Measurements from ENCODE around the gene CSF1R. TPM values are rescaled to one million over a fixed set of nuclear protein-coding genes. Genes with fewer than 3 reads are reported as not detected.
"Not testable (repeated sequence)": the region's sequence is repeated elsewhere in the genome, so short reads cannot be mapped to it uniquely, and the experiment has no call there.

Gene CSF1R
- polyA plus RNA-seq, 1 donor from 2014 or later: not detected

- Histone ChIP-seq H3K9me3 (ENCODE audit: low read length) (no peaks in the 10 kb centered on the region), H3K27ac (ENCODE audit: low read length) (no peak overlapping the region), H3K79me2 (replicated peaks; ENCODE audit: insufficient read depth, low read length) (no peaks in the 10 kb centered on the region), H3K4me3 (ENCODE audit: low read length) (no peak overlapping the region), H3K9me2 (ENCODE audit: insufficient read depth, low read length) (no peaks in the 10 kb centered on the region), H3K4me2 (ENCODE audit: low read length) (no peak overlapping the region), H4K20me1 (ENCODE audit: insufficient read depth) (no peaks in the 10 kb centered on the region), H3K9ac (ENCODE audit: low read length) (no peak overlapping the region), H2AFZ (ENCODE audit: low read depth, low read length) (no peak overlapping the region), H3K27me3 (ENCODE audit: insufficient read depth, low read depth, low read length) (no peaks in the 10 kb centered on the region), H3K36me3 (ENCODE audit: insufficient read depth, low read length) (peaks cover 16% of the 10 kb centered on the region), H3F3A (ENCODE audit: insufficient read depth, low read length, poor library complexity, severe bottlenecking) (no peaks in the 10 kb centered on the region)
- TF ChIP-seq MXI1 (conservative IDR thresholded peaks at IDR 0.05; ENCODE audit: poor library complexity, severe bottlenecking): no peak
Observed at GRCh38 chr5:150033334-150033733, 53.0 kb downstream of the CSF1R start.

- H4K20me1 ChIP-seq (ENCODE audit: insufficient read depth); H3K79me2 ChIP-seq (replicated peaks; ENCODE audit: insufficient read depth, low read length); H3K27me3 ChIP-seq (ENCODE audit: insufficient read depth, low read depth, low read length); H2AFZ ChIP-seq (ENCODE audit: low read depth, low read length); H3K9ac ChIP-seq (ENCODE audit: low read length); H3K4me2 ChIP-seq (ENCODE audit: low read length); H3K9me3 ChIP-seq (ENCODE audit: low read length); H3F3A ChIP-seq (ENCODE audit: insufficient read depth, low read length, poor library complexity, severe bottlenecking); H3K9me2 ChIP-seq (ENCODE audit: insufficient read depth, low read length); H3K36me3 ChIP-seq (ENCODE audit: insufficient read depth, low read length); H3K4me3 ChIP-seq (ENCODE audit: low read length); H3K27ac ChIP-seq (ENCODE audit: low read length): not testable (repeated sequence)
Observed at GRCh38 chr5:150028047-150028446, 58.3 kb downstream of the CSF1R start.

DNA sequence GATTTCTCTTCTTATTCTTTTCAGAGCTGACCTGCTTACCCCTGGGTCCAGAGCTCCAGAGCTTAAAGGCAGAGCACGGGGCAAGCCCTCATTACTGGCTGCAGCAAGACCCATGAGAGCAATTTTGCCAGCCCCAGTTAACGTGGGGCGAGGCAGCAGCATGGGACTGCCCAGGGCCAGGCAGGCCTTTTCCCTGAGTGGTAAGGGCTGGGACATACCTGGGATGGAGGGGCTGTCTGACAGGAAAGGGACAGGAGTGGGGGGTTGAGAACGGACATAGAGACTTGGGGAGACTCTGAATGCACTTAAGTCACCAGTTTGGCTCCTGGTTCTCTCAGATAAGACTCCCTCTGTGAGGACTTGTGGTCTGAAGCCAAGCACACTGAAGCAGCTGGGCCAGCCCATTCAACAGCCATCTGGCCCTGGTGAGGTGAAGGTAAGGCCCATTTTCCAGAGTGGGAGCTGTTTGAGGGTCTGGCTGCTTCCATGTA, 59.6 kb downstream of the CSF1R start:
- H3K4me2 ChIP-seq (ENCODE audit: low read length): no peak overlapping the region
- H3K27ac ChIP-seq (ENCODE audit: low read length): no peak overlapping the region
- TF ChIP-seq MXI1 (conservative IDR thresholded peaks at IDR 0.05; ENCODE audit: poor library complexity, severe bottlenecking): no peak
- TF ChIP-seq CTCF (IDR thresholded peaks at IDR 0.05; ENCODE audit: poor library complexity, severe bottlenecking): no peak
- no peak for TF ChIP-seq TAF1 (IDR thresholded peaks at IDR 0.05; ENCODE audit: low read depth)
- TF ChIP-seq EZH2 (IDR thresholded peaks at IDR 0.05; ENCODE audit: borderline replicate concordance, insufficient read depth, low read length, poor library complexity, severe bottlenecking): no peak
- no peak for TF ChIP-seq EP300 (conservative IDR thresholded peaks at IDR 0.05; ENCODE audit: poor library complexity, severe bottlenecking)
- TF ChIP-seq RAD21 (conservative IDR thresholded peaks at IDR 0.05): no peak
- TF ChIP-seq REST (IDR thresholded peaks at IDR 0.05; ENCODE audit: borderline replicate concordance): no peak
- TF ChIP-seq SMC3 (conservative IDR thresholded peaks at IDR 0.05; ENCODE audit: poor library complexity): no peak
- TF ChIP-seq POLR2AphosphoS5 (IDR thresholded peaks at IDR 0.05): no peak
- H3K4me3 ChIP-seq (ENCODE audit: low read length): no peak overlapping the region
- no peaks in the 10 kb centered on the region for H3K9me2 ChIP-seq (ENCODE audit: insufficient read depth, low read length)
- H3K27me3 ChIP-seq (ENCODE audit: insufficient read depth, low read depth, low read length): no peaks in the 10 kb centered on the region
- no peaks in the 10 kb centered on the region for H3K36me3 ChIP-seq (ENCODE audit: insufficient read depth, low read length)
- no peaks in the 10 kb centered on the region for H3F3A ChIP-seq (ENCODE audit: insufficient read depth, low read length, poor library complexity, severe bottlenecking)
- no peaks in the 10 kb centered on the region for H4K20me1 ChIP-seq (ENCODE audit: insufficient read depth)
- no peaks in the 10 kb centered on the region for H3K9me3 ChIP-seq (ENCODE audit: low read length)
- no peak overlapping the region for H2AFZ ChIP-seq (ENCODE audit: low read depth, low read length)
- no peaks in the 10 kb centered on the region for H3K79me2 ChIP-seq (replicated peaks; ENCODE audit: insufficient read depth, low read length)
- no peak overlapping the region for H3K9ac ChIP-seq (ENCODE audit: low read length)

All from neural cell (in vitro differentiated cells).